Right lung (tissue), 5 donors: ENCODE data around the gene PLD4. TPM values are rescaled to one million over a fixed set of nuclear protein-coding genes. Genes with fewer than 3 reads are reported as not detected.

Source experiments
- DNase-seq, 2 donors: peaks; one replicate each; pipeline ENCODE4 v3.0.0-alpha.2; 2013
- polyA plus RNA-seq, 5 donors: library from polyadenylated mRNA; unstranded; fragments of 120-200 nt; gene quantifications; one replicate each; pipeline versions ENCODE4 v1.2.1 to v1.2.3, GENCODE V29; 2013; ENCODE audit warnings: inconsistent platforms in 1 of 5, low replicate concordance in 1 of 5; ENCODE audit not compliant: insufficient read length in 5 of 5, insufficient read depth in 1 of 5

The PLD4 gene
- polyA plus RNA-seq, 5 donors, result 3.1 to 9.5 (median 4.1) TPM

- DNase-seq, result peak in 1 of 2 donors; percentile 63
Observed at GRCh38 chr14:104973385-104974145, 48.9 kb downstream of the PLD4 start.

DNA sequence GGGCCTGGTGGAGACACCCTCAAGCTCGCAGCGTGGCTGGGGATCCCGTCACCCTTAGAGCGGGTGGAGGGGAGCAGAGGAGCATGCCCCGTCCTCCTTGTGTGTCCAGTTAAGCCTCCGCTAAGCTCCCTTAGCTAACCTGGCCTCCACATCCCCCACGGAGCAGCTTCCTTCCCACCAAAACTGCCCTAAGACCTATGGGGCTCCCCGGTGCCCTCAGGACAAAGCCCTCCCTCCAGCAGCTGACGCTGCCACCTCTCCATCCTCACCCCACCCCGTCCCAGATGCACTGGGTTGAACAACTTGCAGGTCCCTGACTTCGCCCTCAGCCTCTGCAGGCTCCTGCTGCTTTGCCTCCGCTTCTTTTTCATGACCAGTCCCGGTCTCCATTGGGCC, 49.5 kb downstream of the PLD4 start:
- DNase-seq, result no peak

DNA sequence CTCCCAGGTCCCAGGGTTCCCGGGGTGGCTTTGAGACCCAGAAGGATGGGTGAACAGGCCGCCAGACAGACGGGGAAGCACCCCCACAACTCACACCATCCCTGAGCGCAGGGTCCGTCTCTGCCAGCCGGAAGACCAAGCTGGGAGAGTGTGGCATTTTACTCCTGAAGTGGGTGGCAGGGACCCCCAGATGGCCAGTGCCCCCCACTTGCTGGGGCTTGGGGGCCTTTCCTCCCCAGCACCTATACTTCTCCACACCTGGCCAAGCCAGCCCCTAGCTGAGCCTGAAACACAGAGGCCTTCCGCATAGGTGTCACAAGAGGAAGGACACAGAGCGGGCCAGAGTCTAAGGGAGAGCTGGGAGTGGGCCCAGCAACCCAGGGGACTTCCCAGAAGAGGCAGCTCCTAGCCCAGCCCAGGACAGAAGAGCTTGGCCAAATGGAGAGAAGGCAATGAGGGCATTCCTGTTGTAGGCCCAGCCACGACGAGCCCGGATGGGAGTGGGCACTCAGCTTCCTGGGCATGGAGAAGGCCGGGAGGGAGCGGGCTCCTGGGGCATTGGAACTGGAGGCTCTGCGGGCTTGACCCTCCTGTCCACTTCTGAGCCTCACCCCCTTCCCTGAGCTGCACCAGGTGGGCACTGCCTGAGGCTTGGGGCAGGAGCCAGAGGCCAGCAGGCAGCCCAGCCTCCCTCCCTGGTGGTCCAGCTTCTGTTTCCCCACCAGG, 50.1 kb downstream of the PLD4 start:
- no peak for DNase-seq

- no peak for DNase-seq
Observed at GRCh38 chr14:104975481-104976197, 51.0 kb downstream of the PLD4 start.

DNA sequence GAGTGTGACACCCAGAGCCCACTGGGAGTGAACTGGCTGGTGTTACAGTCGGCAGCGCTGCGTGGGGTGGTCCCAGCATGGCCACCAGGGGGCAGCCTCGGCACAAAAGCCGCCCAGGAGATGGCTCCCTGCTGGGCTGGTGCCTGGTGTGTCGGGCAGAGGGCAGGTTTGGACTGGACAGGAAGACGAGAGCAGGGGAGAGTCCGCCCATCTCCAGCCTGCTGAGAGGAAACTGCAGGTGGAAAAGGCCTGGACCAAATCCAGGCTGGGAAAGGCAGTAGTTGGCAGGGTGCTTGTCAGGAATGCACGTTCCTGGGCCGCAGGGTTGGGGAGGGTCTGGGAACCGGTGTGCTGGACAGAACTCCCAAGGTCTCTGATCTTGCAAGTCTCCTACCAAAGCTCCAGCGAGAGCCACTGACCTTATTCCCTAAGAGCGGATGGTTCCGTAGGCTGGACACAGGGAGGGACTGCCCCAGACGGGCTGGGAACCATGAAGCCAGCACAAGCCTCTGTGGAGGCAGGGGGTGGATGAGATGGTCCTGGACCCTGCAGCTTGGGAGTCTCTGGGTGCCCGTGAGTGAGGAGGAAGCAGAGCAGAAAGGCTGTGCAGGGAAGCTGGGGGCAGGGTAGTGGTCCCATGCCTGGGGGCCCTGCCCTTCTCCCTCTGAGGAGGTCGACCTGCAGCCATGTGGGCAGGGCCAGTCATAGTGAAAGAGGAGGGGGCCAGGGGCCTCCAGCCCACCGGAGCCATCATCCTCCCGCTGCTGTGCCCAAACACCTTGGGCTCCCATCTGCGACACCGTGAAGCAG, 51.7 kb downstream of the PLD4 start:
- peak in 1 of 2 donors; percentile 55 for DNase-seq

GRCh38 chr14:104977008-104977680, 52.5 kb downstream of the PLD4 start:
- no peak for DNase-seq

GRCh38 chr14:104977681-104978653, 53.3 kb downstream of the PLD4 start, which contains the start of gene AHNAK2:
AHNAK2 (minus strand) TSS chr14:104978374; CDS start chr14:104978237, 137 bp downstream.
- peak; percentile 61 to 62 for DNase-seq

DNA sequence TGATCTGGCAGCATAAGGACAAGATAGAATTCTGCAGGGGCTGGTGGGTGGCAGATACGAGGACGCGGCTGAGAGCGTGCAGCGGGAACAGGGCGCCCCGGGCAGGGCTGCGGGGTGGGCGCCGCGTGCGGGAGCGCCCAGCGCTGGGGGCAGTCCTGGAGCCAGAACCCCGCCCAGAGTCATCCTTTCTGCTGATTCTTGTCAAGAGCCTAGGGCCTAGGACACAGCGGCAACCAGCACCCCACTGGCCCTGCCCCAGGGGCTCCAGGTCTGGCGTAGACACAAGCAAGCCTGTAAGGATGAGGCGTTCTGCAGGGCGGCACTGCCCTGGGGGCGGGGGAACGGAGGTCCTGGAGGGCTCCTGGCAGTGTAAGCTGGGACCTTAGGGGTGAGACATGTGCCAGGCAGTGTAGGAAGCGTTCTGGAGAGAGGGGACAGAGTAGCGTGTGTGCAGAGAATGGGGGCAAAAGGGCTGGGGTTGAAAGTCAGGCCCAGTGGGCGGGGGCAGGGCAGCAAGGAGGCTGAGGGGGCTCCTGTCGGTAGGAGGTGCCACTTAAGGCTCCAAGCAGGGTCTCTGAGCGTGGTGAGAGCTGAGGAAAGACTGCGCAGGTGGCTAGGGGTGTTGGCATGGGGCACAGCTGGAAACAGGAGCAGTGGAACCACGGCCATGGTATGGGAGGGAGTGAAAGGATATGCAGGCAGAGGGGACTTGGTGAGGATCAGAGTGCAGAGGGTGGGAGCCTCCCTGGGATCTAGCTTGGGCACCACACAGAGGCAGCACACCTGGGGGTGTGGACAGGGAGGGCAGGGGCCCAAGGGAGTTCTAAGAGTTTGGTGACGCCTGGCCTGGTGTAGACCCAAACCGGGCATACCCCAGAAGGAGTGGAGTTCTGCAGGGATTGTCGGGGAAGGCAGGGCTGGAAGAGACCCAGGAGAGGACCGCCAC, 54.3 kb downstream of the PLD4 start:
- no peak for DNase-seq

- no peak for DNase-seq
Observed at GRCh38 chr14:104979758-104980610, 55.3 kb downstream of the PLD4 start.

DNA sequence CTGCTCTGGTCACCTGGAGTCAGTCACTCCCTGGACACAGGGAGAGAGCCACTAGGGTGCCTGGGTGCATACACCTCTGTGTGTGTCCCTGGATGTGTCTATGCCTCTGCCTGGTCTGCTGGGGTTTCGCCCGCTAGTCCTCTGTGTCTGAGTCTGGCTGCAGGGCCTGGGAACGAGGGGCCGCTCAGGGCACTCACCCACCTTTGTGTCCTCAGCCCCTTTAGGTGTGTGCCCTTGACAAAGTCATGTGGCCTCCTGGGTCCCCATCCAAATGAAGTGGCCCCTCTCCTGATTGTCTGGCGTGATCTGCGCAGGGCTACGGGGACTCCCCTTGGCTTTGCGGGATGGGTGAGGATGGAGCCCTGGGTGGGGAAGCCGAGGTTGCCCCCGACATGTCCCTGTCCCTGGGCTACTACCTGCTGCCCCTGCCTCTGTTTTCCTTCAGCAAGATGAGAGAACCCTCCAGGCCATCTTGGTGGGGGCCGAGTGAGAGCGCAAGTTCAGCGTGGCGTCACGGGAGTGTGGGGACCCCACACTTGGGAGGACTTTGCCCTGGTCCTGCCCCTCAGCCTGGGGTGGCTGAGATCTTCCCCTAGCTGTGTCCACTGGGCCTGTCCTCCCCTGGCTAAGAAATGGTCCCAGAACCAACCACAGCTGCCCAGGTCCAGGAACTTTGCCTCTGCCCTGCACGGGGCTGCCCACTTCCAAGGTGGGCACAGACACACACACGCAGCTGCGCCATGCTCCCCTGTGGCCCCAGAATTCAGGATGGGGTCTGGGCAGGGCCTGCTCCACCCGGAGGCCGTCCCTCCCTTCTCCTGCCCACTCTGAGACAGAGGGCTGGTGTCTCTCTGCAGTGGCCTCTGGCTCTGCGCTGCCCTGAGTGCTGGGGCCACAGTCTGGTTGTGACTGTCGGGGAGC, 56.2 kb downstream of the PLD4 start:
- DNase-seq, result no peak

GRCh38 chr14:104981699-104982541, 57.2 kb downstream of the PLD4 start:
- DNase-seq, result no peak

DNA sequence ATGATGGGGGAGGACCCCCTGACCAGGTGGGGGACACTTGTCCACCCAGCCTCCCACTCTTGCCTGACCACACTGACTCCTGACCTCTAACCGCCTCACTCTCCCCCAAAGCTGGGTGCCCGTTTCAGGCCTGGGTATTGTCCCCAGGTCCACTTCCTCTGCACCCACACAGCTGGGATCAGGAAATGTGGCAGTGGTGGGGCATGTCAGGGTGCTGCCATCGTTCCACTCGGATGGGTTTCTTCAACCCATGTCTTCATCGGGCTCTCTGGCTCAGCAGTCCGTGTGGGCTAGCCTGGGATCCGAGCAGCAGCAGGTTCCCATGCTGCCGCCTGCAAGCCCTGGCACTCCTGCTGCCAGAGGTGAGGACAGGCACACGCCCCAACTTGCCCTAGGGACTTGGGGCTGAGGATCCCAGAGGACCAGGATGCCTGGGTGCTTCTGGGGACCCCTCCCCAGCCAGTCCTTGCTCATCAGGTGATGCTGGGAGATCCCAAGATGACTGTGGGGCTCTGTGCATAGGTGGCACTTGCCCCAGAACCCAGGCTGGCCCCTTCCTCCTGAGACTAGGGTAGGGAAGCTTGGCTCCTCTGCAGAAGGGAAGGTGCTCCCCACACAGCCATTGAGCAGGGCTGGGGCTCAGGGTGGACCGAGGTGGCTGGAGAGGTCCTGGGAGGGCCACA, 58.0 kb downstream of the PLD4 start:
- no peak for DNase-seq
